GM21381 (cell line): Measurements from ENCODE around the gene LCAT.
"Not testable (repeated sequence)": the region's sequence is repeated elsewhere in the genome, so short reads cannot be mapped to it uniquely, and the experiment has no call there.

Experiments
- ATAC-seq: cut with Tn5 transposase; IDR thresholded peaks from one replicate; pipeline ENCODE4 v1.9.1; 2021; ENCODE audit warnings: mild to moderate bottlenecking, moderate library complexity; ENCODE audit not compliant: unreplicated experiment

The LCAT gene

DNA sequence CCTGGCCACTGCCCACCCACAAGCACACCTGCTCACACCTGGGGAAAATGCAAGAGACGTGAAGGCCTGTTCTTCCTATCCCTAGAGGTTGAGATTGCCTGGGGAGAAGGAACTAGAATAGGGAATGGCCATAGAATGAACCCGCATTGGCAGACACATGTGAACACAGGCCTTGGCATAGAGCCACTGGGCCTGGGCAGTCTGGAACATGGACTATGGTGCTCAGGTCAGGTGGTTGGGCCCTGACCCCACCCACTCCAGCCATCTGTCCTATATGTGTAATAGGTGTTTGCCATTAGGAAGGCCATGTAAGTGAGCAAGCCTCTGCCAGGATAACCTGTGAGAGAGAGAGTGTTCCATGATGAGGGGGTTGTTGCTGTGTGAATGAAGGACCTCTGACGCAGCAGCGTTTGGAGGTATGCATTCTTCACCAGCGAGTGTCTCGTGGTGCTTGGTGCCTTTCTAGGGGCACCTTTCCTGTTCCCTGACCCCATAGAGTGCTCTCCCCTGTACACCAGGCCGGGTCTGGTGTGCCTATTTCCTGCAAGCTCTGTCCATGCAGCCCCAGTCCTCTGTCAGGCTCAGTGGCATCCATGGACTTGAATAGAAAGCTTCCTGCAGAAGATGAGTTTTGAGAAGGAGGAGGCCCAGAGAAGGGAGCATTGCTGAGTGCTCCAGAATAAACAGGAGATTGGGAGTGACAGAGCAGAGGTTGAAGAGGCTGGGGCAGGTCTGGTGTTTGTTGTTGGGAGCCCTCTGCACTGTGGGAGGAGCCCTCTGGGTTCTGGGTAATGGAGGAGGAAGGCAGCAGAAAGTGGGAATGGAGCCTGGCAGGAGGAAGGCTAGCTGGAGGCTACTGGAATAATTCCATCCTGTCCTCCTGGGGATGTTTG is 27.8 kb downstream of the LCAT start:
- no peak for ATAC-seq

GRCh38 chr16:67915496-67915769 is 28.5 kb downstream of the LCAT start:
- ATAC-seq: not testable (repeated sequence)

DNA sequence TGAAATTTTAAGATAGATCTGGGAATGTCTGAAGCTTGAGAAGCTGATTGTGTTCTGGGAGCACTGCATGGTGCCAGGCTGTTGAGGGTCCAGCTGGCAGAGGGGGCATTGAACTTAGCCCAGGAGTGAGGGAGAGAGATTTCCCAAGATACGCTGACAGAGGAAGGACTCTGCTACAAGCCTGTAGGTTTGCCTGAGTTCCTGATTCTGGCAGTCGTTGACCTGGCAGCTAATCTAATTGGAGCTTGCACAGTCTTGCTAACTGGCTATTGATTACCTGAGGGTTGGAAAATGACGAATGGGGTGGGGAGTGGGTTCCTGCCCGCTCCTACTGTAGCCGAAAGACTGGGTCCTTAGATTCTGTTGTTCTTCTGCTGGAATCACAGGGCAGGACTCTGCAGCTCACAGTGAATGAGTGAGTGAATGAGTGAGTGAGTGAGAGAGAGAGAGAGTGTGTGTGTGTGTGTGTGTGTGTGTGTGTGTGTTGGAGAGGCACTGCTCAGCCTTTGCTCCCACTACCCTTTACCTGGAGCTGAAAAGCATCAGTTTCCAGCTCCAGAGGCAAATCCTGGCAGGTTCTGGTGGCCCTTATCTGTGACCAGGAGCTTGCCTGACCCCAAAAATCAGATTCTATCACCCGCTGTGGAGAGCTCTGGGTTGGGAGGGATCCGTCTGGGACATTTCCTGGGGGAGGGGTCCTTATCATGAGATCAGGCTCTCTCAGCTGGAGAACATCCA is 29.0 kb downstream of the LCAT start:
- no peak for ATAC-seq

DNA sequence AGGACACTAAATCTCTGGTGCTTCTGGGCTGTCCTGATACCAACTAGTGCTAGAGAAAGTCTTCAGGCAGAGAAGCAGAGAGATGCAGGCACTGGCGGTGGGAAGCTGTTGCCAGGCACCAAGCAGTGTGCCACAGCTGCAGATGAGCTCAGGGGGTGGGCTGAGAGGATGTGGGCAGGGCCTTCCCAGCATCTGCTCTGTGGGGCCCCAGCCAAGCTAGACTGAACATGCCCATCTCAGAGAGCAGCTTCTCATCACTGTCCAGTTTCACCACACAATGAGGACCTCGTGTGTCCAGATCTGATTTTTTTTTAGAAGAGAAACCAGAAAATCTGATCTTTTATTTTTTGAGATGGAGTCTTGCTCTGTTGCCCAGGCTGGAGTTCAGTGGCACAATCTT is 33.8 kb downstream of the LCAT start:
- no peak for ATAC-seq

DNA sequence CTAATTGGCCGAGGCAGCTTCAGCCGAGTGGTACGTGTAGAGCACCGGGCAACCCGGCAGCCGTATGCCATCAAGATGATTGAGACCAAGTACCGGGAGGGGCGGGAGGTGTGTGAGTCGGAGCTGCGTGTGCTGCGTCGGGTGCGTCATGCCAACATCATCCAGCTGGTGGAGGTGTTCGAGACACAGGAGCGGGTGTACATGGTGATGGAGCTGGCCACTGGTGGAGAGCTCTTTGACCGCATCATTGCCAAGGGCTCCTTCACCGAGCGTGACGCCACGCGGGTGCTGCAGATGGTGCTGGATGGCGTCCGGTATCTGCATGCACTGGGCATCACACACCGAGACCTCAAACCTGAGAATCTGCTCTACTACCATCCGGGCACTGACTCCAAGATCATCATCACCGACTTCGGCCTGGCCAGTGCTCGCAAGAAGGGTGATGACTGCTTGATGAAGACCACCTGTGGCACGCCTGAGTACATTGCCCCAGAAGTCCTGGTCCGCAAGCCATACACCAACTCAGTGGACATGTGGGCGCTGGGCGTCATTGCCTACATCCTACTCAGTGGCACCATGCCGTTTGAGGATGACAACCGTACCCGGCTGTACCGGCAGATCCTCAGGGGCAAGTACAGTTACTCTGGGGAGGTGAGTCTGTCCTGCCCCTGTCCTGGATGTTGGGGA is 34.7 kb downstream of the LCAT start:
- ATAC-seq: no peak

DNA sequence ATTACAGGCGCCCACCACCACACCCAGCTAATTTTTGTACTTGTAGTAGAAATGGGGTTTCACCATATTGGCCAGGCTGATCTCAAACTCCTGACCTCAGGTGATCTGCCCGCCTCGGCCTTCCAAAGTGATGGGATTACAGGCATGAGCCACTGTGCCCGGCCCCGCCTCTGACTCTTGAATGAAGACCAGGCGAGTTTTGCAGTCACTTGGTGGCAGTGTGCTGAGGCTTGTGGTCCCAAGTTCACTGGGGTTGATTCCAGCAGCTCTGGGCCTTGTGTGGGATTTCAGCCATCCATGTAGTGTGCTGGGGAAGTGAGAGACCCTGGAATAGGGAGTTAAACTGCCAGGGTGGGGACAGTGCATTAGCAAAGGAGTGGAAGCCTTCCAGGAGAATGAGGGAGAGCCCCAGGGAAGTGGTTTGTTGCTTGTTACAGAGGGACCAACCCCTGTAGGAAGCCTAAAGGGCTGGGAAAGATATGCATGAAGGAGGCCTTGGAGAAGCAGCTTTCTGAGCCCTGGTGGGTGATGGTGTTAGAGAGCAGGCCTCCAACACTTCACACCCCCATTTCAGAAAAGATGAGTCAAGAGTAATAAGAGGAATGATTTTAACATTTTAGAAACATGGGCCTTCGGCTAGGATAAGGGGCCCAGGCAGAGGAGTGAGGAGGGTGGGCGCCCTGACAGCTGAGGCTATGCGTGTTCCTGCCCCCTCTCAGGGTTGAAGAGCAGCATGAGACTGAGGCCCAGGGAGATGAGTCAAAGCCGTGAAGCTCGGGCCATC is 36.3 kb downstream of the LCAT start:
- ATAC-seq: no peak

DNA sequence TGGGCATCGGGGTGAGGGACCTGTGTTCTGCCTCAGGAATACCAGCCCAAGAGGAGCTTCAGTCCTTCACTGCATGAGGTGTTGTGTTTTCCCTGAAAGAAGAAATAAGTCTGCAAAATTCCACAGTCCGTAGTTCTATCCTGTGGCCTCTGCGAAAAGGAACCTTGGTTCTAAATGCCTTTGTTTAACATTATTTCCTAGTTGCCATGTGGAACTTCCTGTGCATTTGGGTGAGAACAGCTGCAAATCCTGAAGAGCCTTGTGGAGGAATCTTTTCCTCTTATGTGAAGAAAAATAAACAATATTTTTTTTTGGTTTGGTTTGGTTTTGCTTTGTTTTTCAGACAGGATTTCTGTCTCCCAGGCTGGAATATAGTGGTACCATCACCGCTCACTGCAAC is 41.1 kb downstream of the LCAT start:
- no peak for ATAC-seq

GRCh38 chr16:67901734-67902133 is 42.2 kb downstream of the LCAT start:
- ATAC-seq: no peak

DNA sequence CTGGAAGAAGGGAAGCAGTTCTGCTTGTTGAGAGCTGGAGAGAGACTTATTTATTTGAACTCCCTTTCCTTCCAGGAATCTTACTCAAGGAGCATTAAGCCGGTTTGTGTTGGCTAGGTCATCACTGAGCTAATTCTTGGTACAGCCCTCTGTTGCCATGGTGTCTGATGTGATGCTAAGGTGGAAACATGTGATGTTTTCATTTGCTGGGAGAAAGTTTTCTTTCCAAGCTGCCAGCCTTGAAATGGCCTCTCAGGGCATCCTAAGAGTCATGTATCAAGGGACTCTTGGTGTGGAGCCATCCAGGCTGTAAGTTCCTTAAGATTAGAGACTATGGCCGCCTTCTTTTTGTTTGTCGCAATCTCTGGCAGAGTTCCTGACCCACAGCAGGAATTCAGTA is 46.7 kb downstream of the LCAT start:
- no peak for ATAC-seq

- ATAC-seq: no peak
Observed at GRCh38 chr16:67893743-67894399, 50.0 kb downstream of the LCAT start.

DNA sequence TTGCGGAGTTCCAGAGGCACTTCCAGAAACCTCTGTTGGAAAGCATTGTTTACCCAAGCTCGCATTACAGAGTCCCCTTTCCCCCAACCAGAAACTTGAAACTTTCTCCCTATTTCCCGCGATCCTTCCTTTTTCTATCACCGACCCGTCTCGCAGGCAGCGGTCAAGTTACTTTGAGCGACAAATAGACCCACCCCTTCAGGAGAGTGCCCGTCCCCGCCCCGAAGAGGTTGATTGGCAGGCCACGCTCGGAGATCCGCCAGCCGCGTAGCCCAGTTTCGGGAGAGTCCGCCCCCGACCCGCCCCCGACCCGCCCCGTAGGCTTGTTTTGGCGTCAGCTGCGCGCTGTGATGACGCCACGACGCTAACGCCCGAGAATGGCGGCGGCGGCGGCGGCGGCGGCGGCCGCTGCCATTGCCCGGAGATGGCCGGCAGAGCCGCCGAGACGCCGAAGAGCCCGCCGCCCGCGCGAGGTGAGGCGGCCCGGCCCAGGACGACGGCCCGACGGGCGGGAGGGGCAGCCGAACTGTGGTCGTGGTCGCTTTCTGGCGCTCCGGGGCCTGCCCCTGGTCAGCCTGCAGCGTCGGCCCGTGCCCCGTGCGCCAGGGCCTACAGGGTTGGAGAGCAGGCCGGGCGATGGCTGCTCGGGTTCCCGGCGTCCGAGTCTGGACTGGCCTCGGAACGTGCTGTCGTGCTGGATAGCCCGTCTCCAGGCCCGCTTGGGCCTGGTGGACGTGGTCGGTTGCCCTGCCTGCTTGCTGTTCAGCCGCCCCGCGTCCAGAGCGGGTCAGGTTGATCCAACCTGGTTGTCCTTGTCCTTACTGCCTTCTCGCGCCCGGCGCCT is 50.8 kb downstream of the LCAT start, which contains the start of gene PSKH1:
Gene PSKH1, plus strand, starts transcription at position 356 of the 844 bp plus-strand sequence. CDS start 15,496 bp downstream, outside the sequence.
- peak; percentile 86 for ATAC-seq

GRCh38 chr16:67892375-67892774 is 51.5 kb downstream of the LCAT start:
- ATAC-seq: no peak
